Measurements from ENCODE around the gene GSG1. TPM values are rescaled to one million over a fixed set of nuclear protein-coding genes. Genes with fewer than 3 reads are reported as not detected.

The GSG1 gene
- total RNA-seq, 2 experiments from 2014 or later = not detected

GRCh38 chr12:13124656-13125505, 21.4 kb upstream of the GSG1 start:
- ChIA-PET POLR2A (no interaction called here), CTCF (interaction anchor here (1.1 kb wide), 1 partner anchor 81 kb away, joined by 3 read pairs; no protein-coding TSS in a partner anchor)

GRCh38 chr12:13121568-13121967, 18.1 kb upstream of the GSG1 start:
- CTCF ChIA-PET = no interaction called here
- POLR2A ChIA-PET = no interaction called here

GRCh38 chr12:13120413-13120812, 16.9 kb upstream of the GSG1 start:
- POLR2A ChIA-PET = no interaction called here
- CTCF ChIA-PET = no interaction called here

GRCh38 chr12:13119826-13120225, 16.4 kb upstream of the GSG1 start:
- ChIA-PET CTCF (no interaction called here), POLR2A (no interaction called here)

GRCh38 chr12:13117029-13117428, 13.6 kb upstream of the GSG1 start:
- CTCF ChIA-PET = no interaction called here
- POLR2A ChIA-PET = no interaction called here

- POLR2A ChIA-PET = no interaction called here
- CTCF ChIA-PET = no interaction called here
These were observed 12.8 kb upstream of the GSG1 start for GRCh38 chr12:13116259-13116658.

GRCh38 chr12:13114251-13115052, 11.0 kb upstream of the GSG1 start:
- ChIA-PET POLR2A (no interaction called here), CTCF (no interaction called here)

GRCh38 chr12:13112968-13113367, 9.5 kb upstream of the GSG1 start:
- CTCF ChIA-PET = no interaction called here
- POLR2A ChIA-PET = no interaction called here

GRCh38 chr12:13106666-13107065, 3.2 kb upstream of the GSG1 start:
- CTCF ChIA-PET = no interaction called here
- POLR2A ChIA-PET = interaction anchor here (0.6 kb wide), 1 partner anchor 232 kb away, joined by 4 read pairs; no protein-coding TSS in a partner anchor

GRCh38 chr12:13105781-13106180, 2.3 kb upstream of the GSG1 start:
- CTCF ChIA-PET = interaction anchor here (0.7 kb wide), 1 partner anchor 39 kb away, joined by 4 read pairs; no protein-coding TSS in a partner anchor
- POLR2A ChIA-PET = no interaction called here

GRCh38 chr12:13104409-13104808, 942 bp upstream of the GSG1 start:
- ChIA-PET POLR2A (no interaction called here), CTCF (interaction anchor here (1.5 to 3.3 kb wide), 2 partner anchors 107 to 151 kb away, joined by 3 to 17 read pairs; no protein-coding TSS in a partner anchor)

- ChIA-PET POLR2A (no interaction called here), CTCF (interaction anchor here (1.2 to 3.3 kb wide), 5 partner anchors 93 to 188 kb away, joined by 3 to 17 read pairs (median 6); partner anchors contain the start of gene EMP1)
These were observed 839 bp downstream of the GSG1 start for GRCh38 chr12:13102461-13103195.

GRCh38 chr12:13101821-13102375, 1.6 kb downstream of the GSG1 start:
- POLR2A ChIA-PET = interaction anchor here (1.1 kb wide), 1 partner anchor 94 kb away, joined by 11 read pairs; the partner anchor contains the start of gene EMP1
- CTCF ChIA-PET = interaction anchor here (1.4 to 3.3 kb wide), 3 partner anchors 94 to 188 kb away, joined by 6 to 17 read pairs (median 9); partner anchors contain the start of gene EMP1

GRCh38 chr12:13100882-13101769, 2.3 kb downstream of the GSG1 start:
- POLR2A ChIA-PET = interaction anchor here (1.1 kb wide), 1 partner anchor 95 kb away, joined by 11 read pairs; the partner anchor contains the start of gene EMP1
- CTCF ChIA-PET = interaction anchor here (1.4 to 3.4 kb wide), 5 partner anchors 95 to 111 kb away, joined by 4 to 20 read pairs (median 7); partner anchors contain the start of gene EMP1

GRCh38 chr12:13100605-13100881, 2.9 kb downstream of the GSG1 start:
- CTCF ChIA-PET = interaction anchor here (1.4 to 3.4 kb wide), 3 partner anchors 96 to 111 kb away, joined by 4 to 20 read pairs (median 7); partner anchors contain the start of gene EMP1

GRCh38 chr12:13099844-13100604, 3.4 kb downstream of the GSG1 start:
- ChIA-PET POLR2A (interaction anchor here (0.6 kb wide), 1 partner anchor 1675 kb away, joined by 3 read pairs; no protein-coding TSS in a partner anchor), CTCF (interaction anchor here (1.1 to 3.4 kb wide), 4 partner anchors 69 to 112 kb away, joined by 3 to 20 read pairs (median 6); partner anchors contain the start of gene EMP1)

More at GRCh38 chr12:13100605-13100881, 2.9 kb downstream of the GSG1 start:
- POLR2A ChIA-PET = no interaction called here
